ENCODE measurements around the gene PDE1C.

The PDE1C gene

GRCh38 chr7:31948029-31948428, 122.2 kb downstream of the PDE1C start:
- Histone ChIP-seq H3K9ac (no peak overlapping the region), H3K4me2 (ENCODE audit: low read length) (no peak overlapping the region), H3K36me3 (ENCODE audit: control insufficient read depth, insufficient read depth, low read length) (no peaks in the 10 kb centered on the region), H3K4me3 (ENCODE audit: low read depth, low read length) (no peak overlapping the region), H3K9me3 (ENCODE audit: control insufficient read depth, low read length) (no peaks in the 10 kb centered on the region), H3K27ac (no peak overlapping the region), H3K4me1 (no peaks in the 10 kb centered on the region), H3K79me2 (no peaks in the 10 kb centered on the region), H3K27me3 (ENCODE audit: control insufficient read depth, insufficient read depth, low read length) (no peaks in the 10 kb centered on the region), H2AFZ (no peak overlapping the region)
- TF ChIP-seq CTCF (IDR thresholded peaks at IDR 0.05), result no peak

- Histone ChIP-seq H3K27ac (no peak overlapping the region), H3K4me3 (ENCODE audit: low read depth, low read length) (no peak overlapping the region), H3K4me2 (ENCODE audit: low read length) (no peak overlapping the region), H3K79me2 (no peaks in the 10 kb centered on the region), H2AFZ (no peak overlapping the region), H3K36me3 (ENCODE audit: control insufficient read depth, insufficient read depth, low read length) (no peaks in the 10 kb centered on the region), H3K9ac (no peak overlapping the region), H3K4me1 (no peaks in the 10 kb centered on the region), H3K27me3 (ENCODE audit: control insufficient read depth, insufficient read depth, low read length) (no peaks in the 10 kb centered on the region), H3K9me3 (ENCODE audit: control insufficient read depth, low read length) (no peaks in the 10 kb centered on the region)
- no peak for TF ChIP-seq CTCF (IDR thresholded peaks at IDR 0.05)
Observed at GRCh38 chr7:31940167-31940566, 130.0 kb downstream of the PDE1C start.

GRCh38 chr7:31939076-31939475, 131.1 kb downstream of the PDE1C start:
- Histone ChIP-seq H3K9me3 (ENCODE audit: control insufficient read depth, low read length) (no peaks in the 10 kb centered on the region), H3K9ac (no peak overlapping the region), H3K4me3 (ENCODE audit: low read depth, low read length) (no peak overlapping the region), H3K36me3 (ENCODE audit: control insufficient read depth, insufficient read depth, low read length) (no peaks in the 10 kb centered on the region), H3K4me2 (ENCODE audit: low read length) (no peak overlapping the region), H3K79me2 (no peaks in the 10 kb centered on the region), H3K27me3 (ENCODE audit: control insufficient read depth, insufficient read depth, low read length) (no peaks in the 10 kb centered on the region), H2AFZ (no peak overlapping the region), H3K27ac (no peak overlapping the region), H3K4me1 (no peaks in the 10 kb centered on the region)
- TF ChIP-seq CTCF (IDR thresholded peaks at IDR 0.05), result no peak

GRCh38 chr7:31938650-31939049, 131.6 kb downstream of the PDE1C start:
- Histone ChIP-seq H3K27me3 (ENCODE audit: control insufficient read depth, insufficient read depth, low read length) (no peaks in the 10 kb centered on the region), H3K9ac (no peak overlapping the region), H3K36me3 (ENCODE audit: control insufficient read depth, insufficient read depth, low read length) (no peaks in the 10 kb centered on the region), H3K79me2 (no peaks in the 10 kb centered on the region), H3K9me3 (ENCODE audit: control insufficient read depth, low read length) (no peaks in the 10 kb centered on the region), H3K4me1 (no peaks in the 10 kb centered on the region), H3K4me3 (ENCODE audit: low read depth, low read length) (no peak overlapping the region), H2AFZ (no peak overlapping the region), H3K4me2 (ENCODE audit: low read length) (no peak overlapping the region), H3K27ac (no peak overlapping the region)
- TF ChIP-seq CTCF (IDR thresholded peaks at IDR 0.05), result no peak

- H3K4me1 ChIP-seq, result no peaks in the 10 kb centered on the region
- no peaks in the 10 kb centered on the region for H3K36me3 ChIP-seq (ENCODE audit: control insufficient read depth, insufficient read depth, low read length)
Observed at GRCh38 chr7:31937982-31938381, 132.2 kb downstream of the PDE1C start.

More at GRCh38 chr7:31937982-31938381, 132.2 kb downstream of the PDE1C start:
- H3K4me2 ChIP-seq (ENCODE audit: low read length), result no peak overlapping the region
- no peak overlapping the region for H3K9ac ChIP-seq
- H2AFZ ChIP-seq, result no peak overlapping the region
- no peak for TF ChIP-seq CTCF (IDR thresholded peaks at IDR 0.05)
- no peaks in the 10 kb centered on the region for H3K79me2 ChIP-seq
- H3K27ac ChIP-seq, result no peak overlapping the region
- no peaks in the 10 kb centered on the region for H3K27me3 ChIP-seq (ENCODE audit: control insufficient read depth, insufficient read depth, low read length)
- no peak overlapping the region for H3K4me3 ChIP-seq (ENCODE audit: low read depth, low read length)
- no peaks in the 10 kb centered on the region for H3K9me3 ChIP-seq (ENCODE audit: control insufficient read depth, low read length)
